ENCODE results near the gene CHCHD6.

The CHCHD6 gene

GRCh38 chr3:126703512-126704493 is at the start of gene CHCHD6:
Gene CHCHD6, plus strand, starts transcription at chr3:126704240. Its CDS starts 73 bp downstream, at chr3:126704313.
- in situ Hi-C loops (cut with MboI; ENCODE audit: low sequenced_read_pairs), result no loop called here

GRCh38 chr3:126654571-126655383 is 49.3 kb upstream of the CHCHD6 start, which contains the start of gene TXNRD3:
Gene TXNRD3, minus strand, starts transcription at chr3:126655124.
- in situ Hi-C loops (cut with MboI; ENCODE audit: low sequenced_read_pairs), result no loop called here

- in situ Hi-C loops (cut with MboI; ENCODE audit: low sequenced_read_pairs), result no loop called here
Observed at GRCh38 chr3:126655887-126656286, 48.2 kb upstream of the CHCHD6 start.

- in situ Hi-C loops (cut with MboI; ENCODE audit: low sequenced_read_pairs), result no loop called here
Observed at GRCh38 chr3:126656371-126657134, 47.5 kb upstream of the CHCHD6 start.

GRCh38 chr3:126657901-126658300 is 46.1 kb upstream of the CHCHD6 start:
- in situ Hi-C loops (cut with MboI; ENCODE audit: low sequenced_read_pairs), result no loop called here

- in situ Hi-C loops (cut with MboI; ENCODE audit: low sequenced_read_pairs), result no loop called here
Observed at GRCh38 chr3:126658584-126658983, 45.5 kb upstream of the CHCHD6 start.

GRCh38 chr3:126659915-126660886 is 43.8 kb upstream of the CHCHD6 start:
- in situ Hi-C loops (cut with MboI; ENCODE audit: low sequenced_read_pairs), result no loop called here

- in situ Hi-C loops (cut with MboI; ENCODE audit: low sequenced_read_pairs), result no loop called here
Observed at GRCh38 chr3:126661532-126662364, 42.3 kb upstream of the CHCHD6 start.

GRCh38 chr3:126663257-126663656 is 40.8 kb upstream of the CHCHD6 start:
- in situ Hi-C loops (cut with MboI; ENCODE audit: low sequenced_read_pairs), result no loop called here

GRCh38 chr3:126663750-126664149 is 40.3 kb upstream of the CHCHD6 start:
- in situ Hi-C loops (cut with MboI; ENCODE audit: low sequenced_read_pairs), result no loop called here

- in situ Hi-C loops (cut with MboI; ENCODE audit: low sequenced_read_pairs), result no loop called here
Observed at GRCh38 chr3:126664591-126665214, 39.3 kb upstream of the CHCHD6 start.

GRCh38 chr3:126665221-126665936 is 38.7 kb upstream of the CHCHD6 start:
- in situ Hi-C loops (cut with MboI; ENCODE audit: low sequenced_read_pairs), result no loop called here

GRCh38 chr3:126665959-126666657 is 37.9 kb upstream of the CHCHD6 start:
- in situ Hi-C loops (cut with MboI; ENCODE audit: low sequenced_read_pairs), result no loop called here

GRCh38 chr3:126666658-126667528 is 37.1 kb upstream of the CHCHD6 start:
- in situ Hi-C loops (cut with MboI; ENCODE audit: low sequenced_read_pairs), result no loop called here

- in situ Hi-C loops (cut with MboI; ENCODE audit: low sequenced_read_pairs), result no loop called here
Observed at GRCh38 chr3:126667631-126668449, 36.2 kb upstream of the CHCHD6 start.
